HG02938 (cell line): ENCODE results near the gene NFATC3.

Source experiments
- ATAC-seq: cut with Tn5 transposase; IDR thresholded peaks from one replicate; pipeline ENCODE4 v1.9.1; 2021; ENCODE audit warnings: mild to moderate bottlenecking, moderate library complexity; ENCODE audit not compliant: unreplicated experiment

NFATC3 gene

GRCh38 chr16:68179855-68180254, 94.7 kb downstream of the NFATC3 start:
- no peak for ATAC-seq

DNA sequence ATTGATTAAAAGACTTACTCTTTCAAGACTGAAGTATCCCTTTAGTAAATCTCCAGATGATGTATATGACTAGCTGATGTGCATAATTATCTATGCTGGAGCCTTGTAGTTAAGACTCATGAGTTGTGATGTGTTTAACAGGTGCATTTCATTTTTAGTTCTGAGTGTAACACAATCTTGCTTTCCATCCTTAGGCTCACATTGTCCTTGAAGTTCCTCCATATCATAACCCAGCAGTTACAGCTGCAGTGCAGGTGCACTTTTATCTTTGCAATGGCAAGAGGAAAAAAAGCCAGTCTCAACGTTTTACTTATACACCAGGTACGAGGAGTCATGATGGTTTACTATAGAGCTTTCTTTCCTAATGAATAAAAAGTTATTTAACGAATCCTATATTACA, 97.9 kb downstream of the NFATC3 start:
- no peak for ATAC-seq

DNA sequence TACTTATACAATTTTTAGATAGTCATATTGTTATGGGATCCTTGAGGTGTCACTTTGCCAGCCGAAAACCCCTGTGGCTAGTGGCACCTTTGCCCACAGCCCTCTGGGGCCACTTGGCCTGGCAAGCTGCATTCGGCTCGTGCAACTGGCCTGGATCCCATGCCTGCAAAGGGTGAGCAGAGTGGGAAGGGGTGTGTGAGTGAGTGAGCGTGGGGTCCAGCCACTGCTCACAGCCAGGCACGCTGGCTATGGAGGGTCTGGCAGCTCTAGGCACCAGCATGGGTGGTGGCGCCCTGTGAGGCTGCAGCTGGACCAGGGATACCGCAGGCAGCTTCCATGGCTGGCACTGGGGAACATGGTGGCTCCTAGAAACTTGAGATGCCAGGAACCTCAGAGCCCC, 101.7 kb downstream of the NFATC3 start:
- ATAC-seq = no peak

- no peak for ATAC-seq
Observed at GRCh38 chr16:68187505-68187904, 102.3 kb downstream of the NFATC3 start.

DNA sequence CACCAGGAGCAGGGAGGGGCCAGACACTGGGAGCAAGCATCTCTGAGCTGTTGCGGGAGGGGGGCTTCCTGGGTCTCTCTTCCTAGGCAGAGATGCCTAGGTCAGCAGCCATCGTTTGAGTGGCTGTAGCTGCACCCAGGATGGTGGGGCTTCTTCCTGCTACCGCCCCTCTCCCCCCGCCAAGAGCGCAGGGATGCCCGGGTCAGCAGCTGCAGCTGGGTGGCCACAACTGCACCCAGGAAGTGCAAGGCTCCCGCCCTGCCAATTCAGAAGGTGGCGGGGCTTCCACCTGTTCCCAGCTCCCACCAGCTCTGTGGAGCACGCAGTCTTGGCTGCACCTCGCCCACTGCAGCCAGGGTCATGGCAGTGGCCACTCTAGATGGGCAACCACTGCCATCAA, 103.0 kb downstream of the NFATC3 start:
- no peak for ATAC-seq

DNA sequence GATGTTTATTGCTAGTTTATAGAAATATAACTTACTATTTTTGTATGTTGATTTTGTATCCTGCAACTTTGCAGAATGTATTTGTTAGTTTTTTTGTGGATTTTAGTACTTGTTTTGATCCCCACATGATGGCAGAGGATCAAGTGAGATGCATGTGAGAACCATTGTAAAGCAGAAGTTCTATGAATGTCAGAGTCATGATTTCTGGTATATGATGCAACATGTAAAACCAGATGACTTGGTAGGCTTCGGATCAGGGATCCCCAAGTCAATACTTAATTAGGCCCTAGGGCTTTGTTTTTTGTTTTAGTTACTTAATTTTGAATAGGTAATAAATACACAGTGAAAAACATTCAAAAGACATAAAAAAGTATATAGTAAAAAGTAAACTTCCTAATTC, 104.9 kb downstream of the NFATC3 start:
- ATAC-seq = no peak

- no peak for ATAC-seq
Observed at GRCh38 chr16:68190736-68191510, 105.8 kb downstream of the NFATC3 start.

- ATAC-seq = no peak
Observed at GRCh38 chr16:68194251-68194650, 109.1 kb downstream of the NFATC3 start.

DNA sequence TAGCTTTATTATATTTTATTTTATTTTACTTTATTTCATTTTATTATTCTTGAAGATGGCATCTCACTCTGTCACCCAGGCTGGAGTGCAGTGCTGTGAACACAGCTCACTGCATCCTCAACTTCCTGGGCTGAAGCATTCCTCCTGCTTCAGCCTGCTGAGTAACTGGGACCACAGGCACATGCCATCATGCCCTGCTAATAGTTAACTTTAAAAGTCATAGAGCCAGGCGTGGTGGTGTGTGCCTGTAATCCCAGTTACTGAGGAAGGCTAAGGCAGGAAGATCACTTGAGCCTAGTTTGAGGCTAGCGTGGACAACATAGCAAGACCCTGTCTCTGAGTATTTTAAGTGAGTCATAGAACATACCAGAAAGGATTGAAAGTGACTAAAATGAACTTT, 112.1 kb downstream of the NFATC3 start:
- ATAC-seq = no peak

DNA sequence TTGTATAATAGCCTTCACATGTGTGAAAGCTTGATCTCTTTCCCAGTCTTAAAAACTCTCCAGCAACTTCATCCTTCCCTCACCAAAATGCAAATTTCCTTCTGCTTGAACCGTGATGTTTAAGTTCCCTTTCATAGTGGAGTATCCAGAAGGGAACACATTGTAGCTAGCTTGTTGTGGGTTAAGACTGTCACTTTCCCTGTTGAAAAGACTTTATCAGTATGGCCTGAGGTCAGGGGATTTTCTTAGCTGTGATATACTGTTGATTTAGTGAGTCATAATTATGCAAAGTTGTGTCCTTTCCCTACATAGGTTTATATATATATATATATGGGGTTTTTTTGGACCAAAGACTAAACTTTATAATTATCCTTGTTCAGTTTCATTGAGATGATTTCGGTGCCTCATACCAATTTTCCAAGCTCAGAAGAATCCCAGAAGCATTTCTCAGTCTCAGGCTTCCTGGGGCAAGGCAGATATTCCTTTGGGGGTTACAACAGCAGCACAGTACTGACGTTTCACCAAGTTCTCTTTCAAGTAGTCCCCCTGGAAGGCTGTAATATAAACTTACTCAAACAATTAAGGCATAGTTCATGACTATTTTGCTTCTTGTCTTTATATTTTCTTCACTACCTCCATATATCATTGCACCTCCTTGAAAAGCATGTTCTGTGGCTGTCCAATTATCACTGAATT, 115.1 kb downstream of the NFATC3 start:
- no peak for ATAC-seq

GRCh38 chr16:68202091-68202519, 116.9 kb downstream of the NFATC3 start:
- no peak for ATAC-seq

- no peak for ATAC-seq
Observed at GRCh38 chr16:68206245-68206644, 121.1 kb downstream of the NFATC3 start.

- ATAC-seq = no peak
Observed at GRCh38 chr16:68214726-68215125, 129.6 kb downstream of the NFATC3 start.

DNA sequence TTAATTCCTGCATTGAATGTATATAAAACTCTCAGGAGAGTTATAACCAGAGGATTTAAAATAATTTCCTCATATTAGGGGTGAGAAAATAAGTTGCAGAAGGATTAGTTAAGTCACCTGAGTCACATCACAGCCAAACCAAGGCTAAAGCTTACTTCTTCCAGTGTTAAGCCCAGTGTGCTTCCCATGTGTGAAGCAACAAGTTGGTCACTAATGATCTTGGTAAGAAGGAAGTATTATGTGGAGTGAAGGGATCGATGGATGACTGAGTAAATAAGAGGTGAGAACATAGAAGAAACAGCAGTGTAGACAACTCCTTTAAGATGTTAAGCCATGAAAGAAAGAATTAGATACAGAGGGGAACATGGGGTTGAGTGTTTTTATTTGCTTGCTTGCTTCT, 130.1 kb downstream of the NFATC3 start:
- no peak for ATAC-seq

DNA sequence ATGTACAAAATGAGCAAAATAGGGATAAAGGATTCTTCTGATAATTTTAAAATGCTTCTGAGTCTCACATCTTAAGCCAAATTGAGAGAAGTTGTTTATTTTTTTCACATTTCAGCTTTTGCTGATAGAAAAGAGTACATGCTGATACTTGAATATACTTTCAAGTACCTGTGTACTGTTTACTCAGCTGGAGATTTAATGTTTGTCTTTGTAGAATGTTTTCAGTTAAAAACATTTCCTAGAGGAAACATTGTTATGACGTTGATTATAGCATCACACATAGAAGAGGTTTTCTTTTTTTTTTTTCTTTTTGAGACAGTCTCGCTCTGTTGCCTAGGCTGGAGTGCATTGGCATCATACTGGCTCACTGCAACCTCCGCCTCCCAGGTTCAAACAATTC, 131.1 kb downstream of the NFATC3 start:
- ATAC-seq = no peak

- no peak for ATAC-seq
Observed at GRCh38 chr16:68217506-68217905, 132.3 kb downstream of the NFATC3 start.

- no peak for ATAC-seq
Observed at GRCh38 chr16:68219725-68220351, 134.7 kb downstream of the NFATC3 start.

- no peak for ATAC-seq
Observed at GRCh38 chr16:68223072-68223471, 137.9 kb downstream of the NFATC3 start.

- ATAC-seq = no peak
Observed at GRCh38 chr16:68226116-68226515, 140.9 kb downstream of the NFATC3 start.

- no peak for ATAC-seq
Observed at GRCh38 chr16:68227183-68227793, 142.1 kb downstream of the NFATC3 start.

DNA sequence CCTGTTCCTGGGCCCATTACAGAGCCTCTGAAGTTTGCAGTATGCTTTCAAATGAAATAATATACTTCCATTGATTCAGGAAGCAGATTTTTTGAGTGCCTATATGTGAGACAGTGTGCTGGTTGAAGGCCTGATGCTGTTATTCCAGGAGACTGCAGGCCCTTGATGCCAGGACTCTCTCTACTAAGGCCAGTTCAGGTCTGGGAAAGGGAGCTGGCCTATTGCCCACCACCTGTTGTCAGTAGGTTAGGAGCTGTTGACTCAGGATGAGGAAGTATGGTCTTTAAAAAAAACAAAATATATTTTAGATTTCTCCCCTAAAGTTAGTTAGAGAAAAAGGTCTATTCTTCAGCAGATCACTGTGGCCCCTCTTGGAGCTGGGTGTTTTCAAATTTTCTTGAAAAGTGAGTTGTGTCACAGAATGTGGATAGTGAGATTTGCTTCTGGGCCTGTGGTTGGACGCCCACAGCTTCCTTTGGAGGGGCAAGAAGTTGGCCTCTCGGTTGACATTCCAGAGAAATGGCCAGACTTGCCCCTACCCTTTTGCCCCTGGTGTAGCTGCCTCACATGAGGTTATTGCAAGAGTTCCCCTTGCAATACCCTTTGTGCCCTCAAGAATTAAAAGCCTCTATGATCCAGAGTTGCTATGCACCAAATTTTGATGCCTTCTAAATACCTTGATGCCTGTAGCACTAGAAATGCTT, 142.8 kb downstream of the NFATC3 start:
- no peak for ATAC-seq
